Lower leg skin (tissue), 4 donors: ENCODE measurements around the gene ENDOV. TPM values are rescaled to one million over a fixed set of nuclear protein-coding genes. Genes with fewer than 3 reads are reported as not detected.

Experiments
- DNase-seq, 2 donors: peaks; one replicate each; pipeline ENCODE4 v3.0.0-alpha.2; 2019; ENCODE audit warnings: low spot score in 2 of 2
- H3K4me3 ChIP-seq: fragments of 200-600 bp; sonication (generic); 2 replicates; pipeline ENCODE4 v1.5.1; 2017; ENCODE audit warnings: mild to moderate bottlenecking, low read depth; ENCODE audit not compliant: poor library complexity, severe bottlenecking
- POLR2A ChIP-seq, 2 donors: fragments of 450-650 bp; IDR thresholded peaks; one replicate each; pipeline ENCODE4 v1.6.1; 2016 to 2017; ENCODE audit warnings: antibody characterized with exemption in 2 of 2, mild to moderate bottlenecking in 1 of 2, moderate library complexity in 1 of 2
- WGBS, 2 donors: methylation state at CpG; one replicate each; pipeline ENCODE4 v1.1.5; 2018; 5-methylcytosine and 5-hydroxymethylcytosine counted together
- intact Hi-C: fragments of 100-400 bp; cut with DNase I; formaldehyde crosslinking; loops from one replicate; pipeline ENCODE4 v1.15.0; 2023; ENCODE audit warnings: low total_unique reads
- total RNA-seq, 4 donors: library from RNA; depleted of rRNA; stranded (reverse); fragments of >200 nt; gene quantifications; one replicate each; pipeline ENCODE4 v1.1.0, GENCODE V29; 2016
- TF ChIP-seq, protein P1 (sequence below), 3 donors: fragments of 450-650 bp; IDR thresholded peaks; one replicate each; pipeline ENCODE4 v1.5.1; 2016; ENCODE audit warnings: antibody characterized with exemption in 3 of 3, mild to moderate bottlenecking in 3 of 3, moderate library complexity in 2 of 3

ENDOV gene
- total RNA-seq, 4 donors from 2014 or later = 13.7 to 26.8 (median 21.3) TPM

DNA sequence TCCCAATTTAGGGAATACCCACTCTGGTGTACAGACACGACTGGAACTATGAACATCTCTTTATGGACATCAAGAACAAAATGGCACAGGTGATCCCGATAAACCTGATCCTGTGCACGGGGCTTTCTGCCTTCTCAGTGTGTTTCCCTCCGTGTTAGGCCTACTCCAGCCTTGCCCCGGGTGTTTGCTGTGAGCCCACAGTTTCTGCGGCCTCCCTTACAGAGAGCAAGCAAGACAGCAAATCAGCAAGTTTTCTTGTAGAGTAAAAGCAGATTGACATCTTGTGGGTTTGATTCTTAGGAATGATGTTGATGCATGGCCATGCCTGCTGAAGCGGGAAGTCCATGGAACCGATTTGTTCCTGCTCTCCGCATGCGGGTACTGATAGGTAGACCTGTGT lies 26.4 kb upstream of the ENDOV start:
- intact Hi-C loops = no loop called here
- H3K4me3 ChIP-seq = no peak overlapping the region
- whole genome bisulfite sequencing, 2 donors = 95 to 97% methylated on average over 10 of the region's 10 CpGs
- TF ChIP-seq, protein P1, sequence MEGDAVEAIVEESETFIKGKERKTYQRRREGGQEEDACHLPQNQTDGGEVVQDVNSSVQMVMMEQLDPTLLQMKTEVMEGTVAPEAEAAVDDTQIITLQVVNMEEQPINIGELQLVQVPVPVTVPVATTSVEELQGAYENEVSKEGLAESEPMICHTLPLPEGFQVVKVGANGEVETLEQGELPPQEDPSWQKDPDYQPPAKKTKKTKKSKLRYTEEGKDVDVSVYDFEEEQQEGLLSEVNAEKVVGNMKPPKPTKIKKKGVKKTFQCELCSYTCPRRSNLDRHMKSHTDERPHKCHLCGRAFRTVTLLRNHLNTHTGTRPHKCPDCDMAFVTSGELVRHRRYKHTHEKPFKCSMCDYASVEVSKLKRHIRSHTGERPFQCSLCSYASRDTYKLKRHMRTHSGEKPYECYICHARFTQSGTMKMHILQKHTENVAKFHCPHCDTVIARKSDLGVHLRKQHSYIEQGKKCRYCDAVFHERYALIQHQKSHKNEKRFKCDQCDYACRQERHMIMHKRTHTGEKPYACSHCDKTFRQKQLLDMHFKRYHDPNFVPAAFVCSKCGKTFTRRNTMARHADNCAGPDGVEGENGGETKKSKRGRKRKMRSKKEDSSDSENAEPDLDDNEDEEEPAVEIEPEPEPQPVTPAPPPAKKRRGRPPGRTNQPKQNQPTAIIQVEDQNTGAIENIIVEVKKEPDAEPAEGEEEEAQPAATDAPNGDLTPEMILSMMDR (IDR thresholded peaks at IDR 0.05) = no peak
- TF ChIP-seq POLR2A (IDR thresholded peaks at IDR 0.05) = no peak
- peak in 1 of 2 donors; percentile 34 for DNase-seq

DNA sequence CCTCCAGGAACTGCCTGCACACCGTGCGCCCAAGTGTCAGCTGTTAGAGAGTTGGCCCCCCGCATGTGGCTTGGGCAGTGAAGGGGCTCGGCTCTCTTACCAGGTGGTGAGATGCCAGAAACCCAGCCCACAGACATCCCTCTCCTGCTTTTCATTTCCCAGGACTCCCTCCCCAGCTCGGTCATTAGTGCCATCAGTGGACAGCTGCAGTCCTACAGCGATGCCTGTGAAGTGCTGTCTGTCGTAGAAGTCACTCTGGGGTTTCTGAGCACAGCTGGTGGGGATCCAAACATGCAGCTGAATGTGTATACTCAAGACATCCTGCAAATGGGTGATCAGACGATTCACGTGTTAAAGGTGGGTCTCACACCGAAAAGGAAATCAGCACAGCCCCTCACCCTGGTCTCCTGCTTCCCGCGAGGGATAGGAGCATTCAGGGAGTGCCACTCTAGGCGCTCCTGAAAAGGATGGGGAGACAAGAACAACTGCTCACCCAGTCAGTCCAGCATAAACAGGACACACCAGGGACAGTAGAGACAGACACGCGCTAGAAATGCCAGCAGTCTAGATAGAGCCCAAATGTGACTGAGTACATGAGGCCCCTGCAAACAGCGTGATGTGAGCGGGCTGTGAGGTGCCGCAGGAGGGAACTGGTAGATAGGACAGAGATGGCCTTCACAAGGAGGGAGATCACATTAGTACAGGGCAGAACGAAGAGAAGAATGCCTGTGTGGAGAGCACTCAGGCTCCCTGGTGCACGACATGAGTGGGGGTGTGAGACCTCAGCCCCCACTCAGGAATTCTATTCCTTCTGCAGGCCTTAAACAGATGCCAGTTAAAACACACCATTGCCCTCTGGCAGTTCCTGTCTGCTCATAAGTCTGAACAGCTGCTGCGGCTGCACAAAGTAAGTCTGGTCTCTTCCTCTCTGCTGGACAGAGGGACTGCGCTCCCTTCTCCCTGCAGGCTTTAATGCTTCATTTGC lies 25.7 kb upstream of the ENDOV start:
- no peak overlapping the region for H3K4me3 ChIP-seq
- intact Hi-C loops = no loop called here
- no peak for TF ChIP-seq POLR2A (IDR thresholded peaks at IDR 0.05)
- TF ChIP-seq, protein P1 (IDR thresholded peaks at IDR 0.05) = no peak
- peak in 1 of 2 donors; percentile 56 for DNase-seq
- WGBS, 2 donors = 89 to 92% methylated on average over 22 of the region's 22 CpGs

DNA sequence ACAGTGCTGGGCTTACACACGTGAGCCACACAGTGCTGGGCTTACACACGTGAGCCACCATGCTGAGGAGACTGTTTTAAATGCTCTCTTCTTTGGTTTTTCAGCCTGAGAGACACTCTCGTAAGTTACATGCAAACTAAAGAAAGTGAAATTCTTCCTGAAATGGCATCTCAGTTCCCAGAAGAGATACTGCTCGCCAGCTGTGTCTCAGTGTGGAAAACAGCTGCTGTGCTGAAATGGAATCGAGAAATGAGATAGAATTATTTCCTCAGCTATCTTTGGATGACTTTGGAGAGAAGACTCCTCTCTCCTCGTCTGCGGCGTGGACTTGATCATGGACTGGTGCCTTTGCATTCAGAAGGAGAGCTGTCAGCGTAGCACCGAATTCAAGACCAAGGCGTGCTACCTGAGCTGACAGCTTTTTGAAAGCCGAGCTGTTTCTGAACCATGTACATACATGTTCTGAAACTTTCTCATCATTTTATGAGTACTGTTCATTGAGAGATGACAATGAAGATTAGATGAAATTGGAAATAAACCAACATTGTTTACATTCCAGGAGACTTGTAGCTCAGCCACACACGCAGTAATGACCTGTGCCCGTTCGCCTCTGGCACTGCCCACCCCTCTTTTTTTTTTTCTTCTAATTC lies 21.6 kb upstream of the ENDOV start:
- intact Hi-C loops = no loop called here
- no peak for DNase-seq
- 63 to 67% methylated on average over 15 of the region's 15 CpGs for WGBS, 2 donors

DNA sequence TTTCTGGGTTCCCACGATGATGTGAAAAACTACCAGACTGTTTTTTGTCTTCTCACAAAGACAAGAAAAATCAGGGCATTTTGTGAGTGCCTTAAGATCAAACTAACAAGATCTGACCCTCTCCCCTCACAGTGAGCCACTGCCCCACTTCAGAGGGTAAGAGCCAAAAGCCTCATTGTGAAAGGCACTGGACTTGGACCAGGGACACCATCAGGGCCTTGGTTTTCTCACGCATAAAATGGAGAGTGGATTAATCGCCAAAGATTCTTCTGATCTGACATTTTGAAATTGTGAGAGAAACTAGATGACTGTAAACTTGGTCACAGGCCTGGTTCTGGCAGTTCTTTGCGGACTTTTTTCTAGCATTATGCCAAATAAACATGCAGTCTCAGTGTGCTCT lies 21.0 kb upstream of the ENDOV start:
- no peak for DNase-seq
- H3K4me3 ChIP-seq = no peak overlapping the region
- TF ChIP-seq, protein P1 (IDR thresholded peaks at IDR 0.05) = no peak
- TF ChIP-seq POLR2A (IDR thresholded peaks at IDR 0.05) = no peak
- WGBS, 2 donors = 77 to 82% methylated on average over 4 of the region's 4 CpGs
- intact Hi-C loops = loop anchor here (2.0 kb wide), 1 partner anchor 57 kb away; no protein-coding TSS in a partner anchor

More for the DNA sequence above, 21.6 kb upstream of the ENDOV start:
- no peak for TF ChIP-seq POLR2A (IDR thresholded peaks at IDR 0.05)
- TF ChIP-seq, protein P1 (IDR thresholded peaks at IDR 0.05) = no peak
- no peak overlapping the region for H3K4me3 ChIP-seq

DNA sequence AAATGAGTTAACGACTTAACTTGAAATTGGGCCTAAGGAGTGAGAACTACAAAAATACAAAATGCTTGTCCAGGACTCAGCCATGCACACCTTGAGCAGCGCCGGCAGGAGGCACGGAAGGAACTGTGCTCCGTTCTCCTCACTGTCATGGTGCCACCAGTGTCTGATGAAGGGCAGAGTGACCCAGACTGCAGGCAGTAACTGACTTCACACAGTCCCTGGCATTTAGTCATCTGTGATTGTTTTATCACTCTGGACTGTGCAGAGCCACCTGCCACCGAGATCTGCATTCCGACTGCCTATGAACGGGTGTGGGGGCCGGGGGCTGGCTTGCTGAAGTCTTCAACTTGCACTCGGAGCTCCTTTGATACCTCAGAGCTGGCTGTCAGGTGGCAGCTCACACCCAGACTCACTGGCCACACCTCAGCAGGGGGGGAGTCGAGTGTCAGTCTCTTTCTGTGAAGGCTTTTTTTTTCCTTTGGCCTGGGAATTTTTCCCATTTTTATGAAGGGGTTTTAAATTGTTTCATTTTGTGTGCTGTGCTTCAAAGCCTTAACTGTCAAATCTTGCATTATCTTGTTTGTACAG lies 20.2 kb upstream of the ENDOV start:
- TF ChIP-seq POLR2A (IDR thresholded peaks at IDR 0.05) = no peak
- TF ChIP-seq, protein P1 (IDR thresholded peaks at IDR 0.05) = no peak
- H3K4me3 ChIP-seq = no peak overlapping the region
- WGBS, 2 donors = 86 to 87% methylated on average over 11 of the region's 11 CpGs
- intact Hi-C loops = loop anchor here (2.0 kb wide), 1 partner anchor 56 kb away; no protein-coding TSS in a partner anchor
- DNase-seq = no peak
